ENCODE measurements around the gene FAU.

FAU gene

DNA sequence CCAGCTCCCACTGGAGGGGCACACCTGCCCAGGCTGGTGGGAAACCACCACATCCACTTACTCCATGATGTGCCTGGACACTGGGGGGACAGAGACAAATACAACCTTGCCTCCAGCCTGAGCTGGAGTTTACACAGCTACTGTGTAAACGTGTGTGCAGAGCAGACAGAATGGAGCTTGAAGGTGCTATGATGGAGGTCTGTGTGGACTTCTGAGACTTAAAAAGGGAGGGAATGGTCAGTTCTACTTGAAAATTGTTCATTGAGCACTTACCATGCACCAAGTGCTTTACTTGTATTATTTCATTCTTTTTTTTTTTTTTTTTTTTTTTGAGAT, 49.3 kb downstream of the FAU start:
- no peak for FAIRE-seq

DNA sequence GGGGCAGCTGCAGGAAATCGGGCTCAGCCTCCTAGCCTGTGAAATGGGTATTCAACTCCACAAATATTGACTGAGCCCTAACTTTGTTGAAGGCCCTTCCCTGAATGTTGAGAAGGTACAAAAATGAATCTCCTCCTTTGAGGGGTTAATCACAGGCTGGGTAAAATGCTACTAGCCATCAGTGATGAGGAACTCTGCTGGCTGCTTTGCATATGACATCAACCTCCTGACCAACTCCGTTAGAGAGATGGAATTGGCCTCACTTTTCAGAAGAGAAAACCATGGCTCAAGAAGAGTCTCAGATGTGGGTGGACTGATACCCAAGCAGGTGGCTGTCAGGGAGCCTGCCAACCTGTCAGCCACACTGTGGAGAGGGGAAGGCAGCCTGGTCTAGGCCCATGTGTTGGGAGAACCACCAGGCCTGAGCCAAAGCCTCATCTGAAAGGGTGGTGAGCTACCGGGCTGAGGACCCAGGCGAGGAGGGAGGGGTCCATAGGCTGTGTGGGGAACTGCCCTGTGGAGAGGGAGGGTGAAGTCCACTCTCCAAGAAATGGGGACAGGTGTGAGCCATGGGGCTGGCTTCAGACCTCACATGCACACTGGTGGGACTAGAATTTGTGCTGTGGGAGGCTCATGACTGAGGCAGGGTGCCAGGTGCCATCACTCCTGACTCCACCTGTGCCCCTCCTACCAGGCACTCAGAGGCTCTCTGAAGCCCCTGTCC, 49.9 kb downstream of the FAU start:
- no peak for FAIRE-seq
